Measurements from ENCODE around the gene AJM1. TPM values are rescaled to one million over a fixed set of nuclear protein-coding genes. Genes with fewer than 3 reads are reported as not detected.

The AJM1 gene
- total RNA-seq (2022; extraction: Qiagen RNA extraction) = 3.4 to 4.3 TPM (median 4.0 TPM) in 5 replicates

GRCh38 chr9:136842380-136842948, at the start of gene AJM1:
TSS of gene AJM1 (plus strand) at chr9:136842478. CDS start at chr9:136844415, 1,937 bp downstream.

GRCh38 chr9:136796238-136796774, 46.0 kb upstream of the AJM1 start, which contains the start of gene CCDC183:
TSS of gene CCDC183 (plus strand) at chr9:136796338. CDS start at chr9:136796398, 60 bp downstream.

GRCh38 chr9:136807281-136808074, 34.8 kb upstream of the AJM1 start, which contains the start of gene RABL6:
TSS of gene RABL6 (plus strand) at chr9:136807948. CDS start at chr9:136808197, 249 bp downstream.

GRCh38 chr9:136849038-136849959, 7.0 kb downstream of the AJM1 start, which contains the start of gene PHPT1:
TSS of gene PHPT1 (plus strand) at chr9:136849409. CDS start at chr9:136849431, 22 bp downstream.

GRCh38 chr9:136851941-136852663, 9.8 kb downstream of the AJM1 start, which contains the start of gene MAMDC4:
TSS of gene MAMDC4 (plus strand) at chr9:136852346. CDS start at chr9:136852417, 71 bp downstream.

GRCh38 chr9:136885950-136886578, 43.8 kb downstream of the AJM1 start, which contains the start of gene TRAF2:
TSS of gene TRAF2 (plus strand) at chr9:136886516. CDS start at chr9:136898741, 12,225 bp downstream.

Other genes with a start within 250 kb of the AJM1 start
- gene EGFL7, start 179.6 kb upstream of the AJM1 start, total RNA-seq (2022; extraction: Qiagen RNA extraction) = 35.0 to 59.2 TPM (median 54.3 TPM) in 5 replicates
- 72.0 to 106 TPM (median 101 TPM) in 5 replicates for gene AGPAT2, start 155.0 kb upstream of the AJM1 start, total RNA-seq (2022; extraction: Qiagen RNA extraction)
- gene DIPK1B, start 129.9 kb upstream of the AJM1 start, total RNA-seq (2022; extraction: Qiagen RNA extraction) = 6.4 to 9.1 TPM (median 8.0 TPM) in 5 replicates
- gene LCN10, start 99.5 kb upstream of the AJM1 start, total RNA-seq (2022; extraction: Qiagen RNA extraction) = not detected in 5 replicates
- not detected in 5 replicates for gene LCN6, start 94.0 kb upstream of the AJM1 start, total RNA-seq (2022; extraction: Qiagen RNA extraction)
- not detected in 5 replicates for gene LCN8, start 84.2 kb upstream of the AJM1 start, total RNA-seq (2022; extraction: Qiagen RNA extraction)
- 0.03 to 0.13 TPM in 2 of 5 replicates, not detected in the others for gene LCN15, start 78.0 kb upstream of the AJM1 start, total RNA-seq (2022; extraction: Qiagen RNA extraction)
- gene TMEM141, start 51.1 kb upstream of the AJM1 start, total RNA-seq (2022; extraction: Qiagen RNA extraction) = 60.3 to 79.3 TPM (median 78.5 TPM) in 5 replicates
- gene CCDC183, start 46.1 kb upstream of the AJM1 start, total RNA-seq (2022; extraction: Qiagen RNA extraction) = 0.18 to 0.63 TPM (median 0.44 TPM) in 5 replicates
- gene RABL6, start 34.5 kb upstream of the AJM1 start, total RNA-seq (2022; extraction: Qiagen RNA extraction) = 67.0 to 82.1 TPM (median 78.1 TPM) in 5 replicates
- gene PHPT1, start 6.9 kb downstream of the AJM1 start, total RNA-seq (2022; extraction: Qiagen RNA extraction) = 221 to 341 TPM (median 305 TPM) in 5 replicates
- gene MAMDC4, start 9.9 kb downstream of the AJM1 start, total RNA-seq (2022; extraction: Qiagen RNA extraction) = 2.6 to 4.2 TPM (median 4.0 TPM) in 5 replicates
- 387 to 521 TPM (median 446 TPM) in 5 replicates for gene EDF1, start 23.8 kb downstream of the AJM1 start, total RNA-seq (2022; extraction: Qiagen RNA extraction)
- gene TRAF2, start 44.0 kb downstream of the AJM1 start, total RNA-seq (2022; extraction: Qiagen RNA extraction) = 43.3 to 61.4 TPM (median 48.8 TPM) in 5 replicates
- gene FBXW5, start 102.3 kb downstream of the AJM1 start, total RNA-seq (2022; extraction: Qiagen RNA extraction) = 71.5 to 97.8 TPM (median 91.7 TPM) in 5 replicates
- 0.62 to 1.7 TPM (median 1.2 TPM) in 5 replicates for gene C8G, start 102.8 kb downstream of the AJM1 start, total RNA-seq (2022; extraction: Qiagen RNA extraction)
- 0.46 to 1.6 TPM (median 1.2 TPM) in 5 replicates for gene LCN12, start 109.8 kb downstream of the AJM1 start, total RNA-seq (2022; extraction: Qiagen RNA extraction)
- gene PTGDS, start 135.0 kb downstream of the AJM1 start, total RNA-seq (2022; extraction: Qiagen RNA extraction) = 0.55 to 0.77 TPM (median 0.67 TPM) in 5 replicates
- gene LCNL1, start 140.5 kb downstream of the AJM1 start, total RNA-seq (2022; extraction: Qiagen RNA extraction) = 0.08 to 0.16 TPM (median 0.13 TPM) in 5 replicates
- 46.7 to 85.5 TPM (median 74.2 TPM) in 5 replicates for gene PAXX, start 149.9 kb downstream of the AJM1 start, total RNA-seq (2022; extraction: Qiagen RNA extraction)
- gene CLIC3, start 154.1 kb downstream of the AJM1 start, total RNA-seq (2022; extraction: Qiagen RNA extraction) = 2.3 to 5.7 TPM (median 4.6 TPM) in 5 replicates
- 22.8 to 26.7 TPM (median 24.4 TPM) in 5 replicates for gene ABCA2, start 185.8 kb downstream of the AJM1 start, total RNA-seq (2022; extraction: Qiagen RNA extraction)
- 0.05 to 0.08 TPM (median 0.06 TPM) in 4 of 5 replicates, not detected in the other for gene FUT7, start 189.6 kb downstream of the AJM1 start, total RNA-seq (2022; extraction: Qiagen RNA extraction)
- 44.0 to 83.3 TPM (median 79.5 TPM) in 5 replicates for gene NPDC1, start 203.7 kb downstream of the AJM1 start, total RNA-seq (2022; extraction: Qiagen RNA extraction)
- 3.3 to 4.5 TPM (median 3.5 TPM) in 5 replicates for gene ENTPD2, start 211.6 kb downstream of the AJM1 start, total RNA-seq (2022; extraction: Qiagen RNA extraction)
- gene SAPCD2, start 228.1 kb downstream of the AJM1 start, total RNA-seq (2022; extraction: Qiagen RNA extraction) = 17.6 to 24.7 TPM (median 21.7 TPM) in 5 replicates
- 10.8 to 13.9 TPM (median 11.0 TPM) in 5 replicates for gene UAP1L1, start 235.0 kb downstream of the AJM1 start, total RNA-seq (2022; extraction: Qiagen RNA extraction)
- gene MAN1B1, start 244.5 kb downstream of the AJM1 start, total RNA-seq (2022; extraction: Qiagen RNA extraction) = 48.0 to 53.7 TPM (median 49.8 TPM) in 5 replicates

Data from A549 treated with Hydrocortisone at 1 μM for 4 hours (cell line).